GM18909 (cell line): Measurements from ENCODE around the gene RAB6B.

ENCODE experiments used
- ATAC-seq: cut with Tn5 transposase; IDR thresholded peaks from one replicate; pipeline ENCODE4 v1.9.1; 2021; ENCODE audit warnings: mild to moderate bottlenecking; ENCODE audit not compliant: unreplicated experiment, poor library complexity

The RAB6B gene

GRCh38 chr3:133882986-133883586 lies 12.6 kb downstream of the RAB6B start:
- ATAC-seq = no peak

GRCh38 chr3:133881939-133882825 lies 13.5 kb downstream of the RAB6B start:
- ATAC-seq = no peak

- ATAC-seq = no peak
Measured at GRCh38 chr3:133881492-133881891, 14.2 kb downstream of the RAB6B start.

GRCh38 chr3:133880886-133881455 lies 14.7 kb downstream of the RAB6B start:
- no peak for ATAC-seq

- ATAC-seq = no peak
Measured at GRCh38 chr3:133880287-133880686, 15.4 kb downstream of the RAB6B start.

- no peak for ATAC-seq
Measured at GRCh38 chr3:133878518-133878917, 17.2 kb downstream of the RAB6B start.

- ATAC-seq = no peak
Measured at GRCh38 chr3:133877221-133877620, 18.5 kb downstream of the RAB6B start.

GRCh38 chr3:133874761-133875438 lies 20.8 kb downstream of the RAB6B start:
- ATAC-seq = no peak

- ATAC-seq = no peak
Measured at GRCh38 chr3:133874344-133874743, 21.3 kb downstream of the RAB6B start.

- ATAC-seq = no peak
Measured at GRCh38 chr3:133872781-133873180, 22.9 kb downstream of the RAB6B start.

- ATAC-seq = no peak
Measured at GRCh38 chr3:133872161-133872560, 23.5 kb downstream of the RAB6B start.

GRCh38 chr3:133871368-133872090 lies 24.2 kb downstream of the RAB6B start:
- no peak for ATAC-seq

GRCh38 chr3:133870822-133871221 lies 24.9 kb downstream of the RAB6B start:
- ATAC-seq = no peak

GRCh38 chr3:133869586-133869985 lies 26.1 kb downstream of the RAB6B start:
- no peak for ATAC-seq

- ATAC-seq = no peak
Measured at GRCh38 chr3:133868758-133869475, 26.8 kb downstream of the RAB6B start.

- no peak for ATAC-seq
Measured at GRCh38 chr3:133868186-133868585, 27.5 kb downstream of the RAB6B start.

GRCh38 chr3:133866141-133866540 lies 29.5 kb downstream of the RAB6B start:
- no peak for ATAC-seq

- no peak for ATAC-seq
Measured at GRCh38 chr3:133865136-133865855, 30.4 kb downstream of the RAB6B start.

- ATAC-seq = no peak
Measured at GRCh38 chr3:133864616-133865015, 31.1 kb downstream of the RAB6B start.
